ENCODE measurements around the gene CEP89. TPM values are rescaled to one million over a fixed set of nuclear protein-coding genes. Genes with fewer than 3 reads are reported as not detected.

The CEP89 gene
- total RNA-seq, 2 donors from 2014 or later, result 19.3 to 20.6 TPM

GRCh38 chr19:32908641-32909190 lies 63.0 kb downstream of the CEP89 start:
- Histone ChIP-seq H3K27me3 (replicated peaks; ENCODE audit: insufficient read depth) (no peaks in the 10 kb centered on the region), H3K36me3 (no peaks in the 10 kb centered on the region), H3K4me3 (no peak overlapping the region), H3K27ac (no peak overlapping the region), H3K4me1 (replicated peaks) (no peaks in the 10 kb centered on the region), H3K9me3 (no peaks in the 10 kb centered on the region)
- intact Hi-C loops (cut with DNase I), result no loop called here
- TF ChIP-seq CTCF (IDR thresholded peaks at IDR 0.05), result no peak
- TF ChIP-seq POLR2AphosphoS5 (IDR thresholded peaks at IDR 0.05), result no peak
- no peak for TF ChIP-seq POLR2A (IDR thresholded peaks at IDR 0.05)
- DNase-seq (ENCODE audit: low spot score), result no peak
- WGBS, result 89% methylated on average over 7 of the region's 7 CpGs

- Histone ChIP-seq H3K36me3 (no peaks in the 10 kb centered on the region), H3K4me1 (replicated peaks) (no peaks in the 10 kb centered on the region), H3K27me3 (replicated peaks; ENCODE audit: insufficient read depth) (no peaks in the 10 kb centered on the region), H3K9me3 (no peaks in the 10 kb centered on the region), H3K27ac (no peak overlapping the region), H3K4me3 (no peak overlapping the region)
- DNase-seq (ENCODE audit: low spot score), result no peak
- intact Hi-C loops (cut with DNase I), result no loop called here
- TF ChIP-seq CTCF (IDR thresholded peaks at IDR 0.05) (no peak), POLR2AphosphoS5 (IDR thresholded peaks at IDR 0.05) (no peak)
- 91% methylated on average over 7 of the region's 7 CpGs for WGBS
These were observed 69.3 kb downstream of the CEP89 start for GRCh38 chr19:32902448-32902847.

- Histone ChIP-seq H3K27me3 (replicated peaks; ENCODE audit: insufficient read depth) (no peaks in the 10 kb centered on the region), H3K9me3 (no peaks in the 10 kb centered on the region), H3K4me1 (replicated peaks) (no peaks in the 10 kb centered on the region), H3K36me3 (no peaks in the 10 kb centered on the region), H3K4me3 (no peak overlapping the region), H3K27ac (no peak overlapping the region)
- intact Hi-C loops (cut with DNase I), result no loop called here
- 79% methylated on average over 5 of the region's 5 CpGs for WGBS
- DNase-seq (ENCODE audit: low spot score), result no peak
- TF ChIP-seq POLR2A (IDR thresholded peaks at IDR 0.05) (no peak), POLR2AphosphoS5 (IDR thresholded peaks at IDR 0.05) (no peak), CTCF (IDR thresholded peaks at IDR 0.05) (no peak)
These were observed 70.1 kb downstream of the CEP89 start for GRCh38 chr19:32901504-32902161.

- no peak for DNase-seq (ENCODE audit: low spot score)
- H3K27me3 ChIP-seq (replicated peaks; ENCODE audit: insufficient read depth), result no peaks in the 10 kb centered on the region
- no peak overlapping the region for H3K4me3 ChIP-seq
- TF ChIP-seq CTCF (IDR thresholded peaks at IDR 0.05) (no peak), POLR2AphosphoS5 (IDR thresholded peaks at IDR 0.05) (no peak), POLR2A (IDR thresholded peaks at IDR 0.05) (no peak)
- H3K9me3 ChIP-seq, result no peaks in the 10 kb centered on the region
- H3K36me3 ChIP-seq, result no peaks in the 10 kb centered on the region
- no peaks in the 10 kb centered on the region for H3K4me1 ChIP-seq (replicated peaks)
- intact Hi-C loops (cut with DNase I), result no loop called here
- WGBS, result 88% methylated on average over 1 of the region's 1 CpG
- no peak overlapping the region for H3K27ac ChIP-seq
These were observed 75.1 kb downstream of the CEP89 start for GRCh38 chr19:32896516-32897214.
